Aortic smooth muscle cell (primary cell): ENCODE results near the gene PTPN2. TPM values are rescaled to one million over a fixed set of nuclear protein-coding genes. Genes with fewer than 3 reads are reported as not detected.

Experiments used
- total RNA-seq: library from RNA; depleted of rRNA; stranded (reverse); fragments of >200 nt; gene quantifications from 2 replicates; pipeline ENCODE4 v1.2.3, GENCODE V29; 2014

Gene PTPN2
- 28.7 and 33.4 TPM in 2 replicates for total RNA-seq

DNA sequence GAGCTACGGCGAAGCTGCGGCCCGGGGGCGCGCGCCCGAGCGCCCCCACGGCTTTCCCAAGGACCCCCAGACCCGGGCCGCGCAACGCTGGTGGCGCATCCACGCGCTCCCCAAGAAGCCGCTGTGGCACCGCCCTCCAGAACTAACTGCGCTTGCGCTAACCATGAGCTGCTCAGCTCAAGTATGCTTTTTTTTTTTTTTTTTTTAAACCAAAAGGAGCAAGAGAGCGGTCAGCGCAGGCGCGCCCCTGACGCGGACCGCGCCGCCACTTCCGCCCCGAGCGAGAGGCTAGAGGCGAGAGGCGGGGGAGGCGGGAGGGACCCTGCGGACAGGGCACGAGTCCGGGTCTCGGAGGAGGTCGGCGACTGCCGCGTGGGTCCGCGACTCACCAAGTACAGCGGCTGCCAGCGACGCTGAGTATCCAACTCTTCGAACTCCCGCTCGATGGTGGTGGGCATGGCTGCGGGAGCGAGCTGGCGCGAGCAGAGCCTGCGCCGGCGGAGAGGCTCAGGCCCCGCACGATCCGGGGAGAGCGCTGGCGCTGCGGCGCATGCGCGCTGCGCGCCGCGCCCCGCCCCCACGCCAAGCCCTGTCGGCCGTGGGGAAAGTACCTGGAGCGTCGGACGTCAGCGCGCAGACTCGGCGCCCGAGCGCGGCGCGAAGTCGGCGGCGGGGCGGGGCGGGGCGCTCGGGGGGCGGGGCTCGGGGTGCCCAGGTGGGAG, at the start of gene PTPN2:
Gene PTPN2, minus strand, starts transcription at position 554 of the 722 bp plus-strand sequence. Its CDS starts 96 bp downstream, at position 458.

Other genes starting within 250 kb of the PTPN2 start
- gene SPIRE1, start 226.1 kb downstream of the PTPN2 start, total RNA-seq = 33.2 and 40.2 TPM in 2 replicates
- 8.1 and 10.2 TPM in 2 replicates for gene CEP76, start 181.5 kb downstream of the PTPN2 start, total RNA-seq
- 59.7 and 74.8 TPM in 2 replicates for gene PSMG2, start 181.2 kb downstream of the PTPN2 start, total RNA-seq
- gene SEH1L, start 63.8 kb upstream of the PTPN2 start, total RNA-seq = 44.5 and 53.9 TPM in 2 replicates
- 28.5 and 31.0 TPM in 2 replicates for gene CEP192, start 107.1 kb upstream of the PTPN2 start, total RNA-seq